NCI-H510A (cell line): ENCODE data around the gene ADARB2.

Experiments
- DNase-seq: peaks from one replicate; lab custom pipeline; 2025; lab: John Stamatoyannopoulos, UW

Gene ADARB2

GRCh38 chr10:1663226-1663625, 74.1 kb downstream of the ADARB2 start:
- DNase-seq = no peak

GRCh38 chr10:1662438-1663025, 74.8 kb downstream of the ADARB2 start:
- DNase-seq = no peak

GRCh38 chr10:1661859-1662437, 75.4 kb downstream of the ADARB2 start:
- DNase-seq = no peak

GRCh38 chr10:1661416-1661815, 75.9 kb downstream of the ADARB2 start:
- no peak for DNase-seq

GRCh38 chr10:1660815-1661214, 76.5 kb downstream of the ADARB2 start:
- DNase-seq = no peak

GRCh38 chr10:1660386-1660785, 76.9 kb downstream of the ADARB2 start:
- DNase-seq = no peak

GRCh38 chr10:1659221-1659791, 78.0 kb downstream of the ADARB2 start:
- DNase-seq = no peak

GRCh38 chr10:1658658-1659057, 78.7 kb downstream of the ADARB2 start:
- no peak for DNase-seq

- no peak for DNase-seq
Measured at GRCh38 chr10:1657479-1657878, 79.8 kb downstream of the ADARB2 start.

GRCh38 chr10:1655367-1655766, 82.0 kb downstream of the ADARB2 start:
- DNase-seq = no peak

- no peak for DNase-seq
Measured at GRCh38 chr10:1654811-1655356, 82.4 kb downstream of the ADARB2 start.

GRCh38 chr10:1654247-1654646, 83.1 kb downstream of the ADARB2 start:
- no peak for DNase-seq

- no peak for DNase-seq
Measured at GRCh38 chr10:1653321-1653720, 84.0 kb downstream of the ADARB2 start.

- DNase-seq = no peak
Measured at GRCh38 chr10:1652151-1652550, 85.2 kb downstream of the ADARB2 start.

- no peak for DNase-seq
Measured at GRCh38 chr10:1651270-1651966, 85.9 kb downstream of the ADARB2 start.

GRCh38 chr10:1650542-1651269, 86.6 kb downstream of the ADARB2 start:
- no peak for DNase-seq

GRCh38 chr10:1648648-1649047, 88.7 kb downstream of the ADARB2 start:
- DNase-seq = no peak

- no peak for DNase-seq
Measured at GRCh38 chr10:1646332-1646731, 91.0 kb downstream of the ADARB2 start.

- no peak for DNase-seq
Measured at GRCh38 chr10:1645896-1646295, 91.4 kb downstream of the ADARB2 start.

GRCh38 chr10:1644191-1644711, 93.1 kb downstream of the ADARB2 start:
- DNase-seq = no peak

GRCh38 chr10:1643908-1644179, 93.5 kb downstream of the ADARB2 start:
- DNase-seq = no peak

- DNase-seq = no peak
Measured at GRCh38 chr10:1643161-1643907, 94.0 kb downstream of the ADARB2 start.
